ACC112 (cell line): ENCODE data around the gene FCHSD1.

Experiments
- H2AFZ ChIP-seq: fragments of 200-600 bp; sonication (generic); one replicate; pipeline ENCODE4 v1.6.0; 2017; ENCODE audit warnings: antibody characterized with exemption, low read length; ENCODE audit not compliant: unreplicated experiment
- H3K27ac ChIP-seq: fragments of 200-600 bp; sonication (generic); 2 replicates; pipeline ENCODE4 v1.5.1; 2014; ENCODE audit warnings: low read depth, mild to moderate bottlenecking, antibody characterized with exemption, low read length, moderate library complexity
- H3K27me3 ChIP-seq: fragments of 200-600 bp; sonication (generic); 2 replicates; pipeline ENCODE4 v1.6.1; 2014; ENCODE audit warnings: mild to moderate bottlenecking, antibody characterized with exemption, low read length, moderate library complexity, mixed read lengths; ENCODE audit not compliant: insufficient read depth
- H3K36me3 ChIP-seq: fragments of 200-600 bp; sonication (generic); 2 replicates; pipeline ENCODE4 v1.6.1; 2016; ENCODE audit warnings: mild to moderate bottlenecking, antibody characterized with exemption, low read length, moderate library complexity, mixed read lengths; ENCODE audit not compliant: insufficient read depth
- H3K4me1 ChIP-seq: fragments of 200-600 bp; sonication (generic); one replicate; pipeline ENCODE4 v1.6.1; 2016; ENCODE audit warnings: low read length, mixed read lengths; ENCODE audit not compliant: insufficient read depth, unreplicated experiment, control insufficient read depth
- H3K4me3 ChIP-seq: fragments of 200-600 bp; sonication (generic); 2 replicates; pipeline ENCODE4 v1.5.1; 2014; ENCODE audit warnings: mild to moderate bottlenecking, low read depth, low read length
- H3K79me2 ChIP-seq: fragments of 200-600 bp; sonication (generic); one replicate; pipeline ENCODE4 v1.6.0; 2016; ENCODE audit warnings: low read length; ENCODE audit not compliant: control insufficient read depth, unreplicated experiment, insufficient read depth

The FCHSD1 gene

DNA sequence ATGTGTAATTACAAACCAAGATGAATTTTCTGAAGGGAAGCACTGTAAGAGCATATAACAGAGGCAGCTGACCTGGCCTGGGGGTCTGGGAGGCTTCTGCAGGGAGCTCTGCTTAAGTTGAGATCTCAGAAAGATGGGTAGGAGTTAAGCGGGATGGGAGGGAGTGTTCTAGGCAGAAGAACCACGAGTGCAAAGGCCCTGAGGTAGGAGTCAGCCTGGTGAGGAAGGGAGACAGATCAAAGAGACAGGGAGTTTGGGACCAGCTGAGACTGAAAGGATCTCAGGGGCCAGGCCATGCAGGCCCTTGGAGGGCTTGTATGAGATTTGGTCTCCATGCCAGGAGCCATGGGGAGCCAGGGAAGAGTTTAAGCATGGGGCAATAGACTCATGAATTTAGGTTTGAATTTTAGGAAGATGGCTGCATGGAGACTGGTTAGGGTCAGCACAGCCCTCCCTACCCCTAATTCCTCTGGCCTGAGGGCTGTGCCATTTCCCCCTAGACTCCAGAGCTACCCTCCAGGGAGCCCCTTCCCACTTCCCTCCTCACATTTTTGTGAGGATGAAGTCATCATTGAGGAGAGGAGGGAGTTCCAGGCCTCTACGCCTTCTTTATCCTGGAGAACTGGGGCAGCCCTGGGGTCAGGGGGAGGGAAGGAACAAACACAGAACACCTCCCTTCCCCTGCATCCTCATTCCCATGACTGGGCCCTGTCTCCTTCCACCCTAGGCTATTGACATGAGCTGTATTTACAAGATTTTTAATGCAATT, 35.6 kb upstream of the FCHSD1 start:
- H2AFZ ChIP-seq: no peak overlapping the region
- peaks cover 7% of the 10 kb centered on the region for H3K4me1 ChIP-seq
- no peaks in the 10 kb centered on the region for H3K79me2 ChIP-seq
- peaks cover 30% of the 10 kb centered on the region for H3K27me3 ChIP-seq
- no peak overlapping the region for H3K4me3 ChIP-seq
- H3K27ac ChIP-seq: no peak overlapping the region
- no peaks in the 10 kb centered on the region for H3K36me3 ChIP-seq

DNA sequence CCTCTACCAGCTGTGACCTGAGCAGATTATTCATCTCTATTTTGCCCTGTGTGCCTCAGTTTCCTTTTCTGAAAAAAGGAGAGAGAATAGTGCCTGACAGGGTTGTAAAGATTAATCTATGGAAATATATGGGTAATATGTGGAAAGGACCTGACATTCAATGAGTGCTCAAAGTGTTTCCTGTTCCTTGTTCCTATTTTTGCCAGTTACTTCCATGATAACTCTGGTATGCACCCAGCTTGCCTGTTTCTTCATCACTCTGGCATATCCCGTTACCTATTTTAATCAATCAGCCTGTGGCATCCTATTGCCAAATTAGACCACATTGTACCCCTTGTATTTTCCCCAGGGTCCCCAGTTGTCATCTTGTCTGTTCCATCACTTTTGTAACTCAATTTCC, 34.4 kb upstream of the FCHSD1 start:
- H2AFZ ChIP-seq: no peak overlapping the region
- no peak overlapping the region for H3K4me3 ChIP-seq
- H3K27ac ChIP-seq: no peak overlapping the region
- peaks cover 4% of the 10 kb centered on the region for H3K79me2 ChIP-seq
- peaks cover 17% of the 10 kb centered on the region for H3K4me1 ChIP-seq
- no peaks in the 10 kb centered on the region for H3K36me3 ChIP-seq
- H3K27me3 ChIP-seq: peaks cover 19% of the 10 kb centered on the region

DNA sequence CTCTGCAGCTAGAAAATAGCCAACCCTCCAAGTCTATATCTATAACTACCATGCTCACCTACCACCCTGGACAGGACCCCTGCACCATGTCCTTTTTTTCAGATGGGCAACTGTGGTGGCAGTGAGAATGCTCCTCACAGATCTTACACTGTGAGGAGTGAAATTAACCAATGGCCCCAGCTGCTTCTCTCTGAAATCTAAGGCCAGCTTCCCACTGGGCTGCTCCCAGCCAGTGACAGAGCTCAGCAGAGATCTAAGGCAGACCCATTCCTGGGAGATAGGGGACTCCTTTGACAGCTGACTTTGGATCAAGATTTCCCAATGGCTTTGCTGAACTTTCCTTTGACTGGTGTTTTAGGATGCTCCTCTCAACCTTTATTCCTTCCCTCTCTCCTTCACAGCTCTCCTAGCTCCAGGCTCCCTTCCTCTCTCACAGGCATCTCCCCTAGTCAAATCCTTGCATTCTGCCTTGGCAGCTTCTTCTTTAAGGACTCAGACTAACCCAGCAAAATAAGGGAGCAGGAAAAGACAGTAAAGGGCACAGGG, 32.5 kb upstream of the FCHSD1 start:
- H3K4me1 ChIP-seq: peaks cover 26% of the 10 kb centered on the region
- no peak overlapping the region for H3K27ac ChIP-seq

DNA sequence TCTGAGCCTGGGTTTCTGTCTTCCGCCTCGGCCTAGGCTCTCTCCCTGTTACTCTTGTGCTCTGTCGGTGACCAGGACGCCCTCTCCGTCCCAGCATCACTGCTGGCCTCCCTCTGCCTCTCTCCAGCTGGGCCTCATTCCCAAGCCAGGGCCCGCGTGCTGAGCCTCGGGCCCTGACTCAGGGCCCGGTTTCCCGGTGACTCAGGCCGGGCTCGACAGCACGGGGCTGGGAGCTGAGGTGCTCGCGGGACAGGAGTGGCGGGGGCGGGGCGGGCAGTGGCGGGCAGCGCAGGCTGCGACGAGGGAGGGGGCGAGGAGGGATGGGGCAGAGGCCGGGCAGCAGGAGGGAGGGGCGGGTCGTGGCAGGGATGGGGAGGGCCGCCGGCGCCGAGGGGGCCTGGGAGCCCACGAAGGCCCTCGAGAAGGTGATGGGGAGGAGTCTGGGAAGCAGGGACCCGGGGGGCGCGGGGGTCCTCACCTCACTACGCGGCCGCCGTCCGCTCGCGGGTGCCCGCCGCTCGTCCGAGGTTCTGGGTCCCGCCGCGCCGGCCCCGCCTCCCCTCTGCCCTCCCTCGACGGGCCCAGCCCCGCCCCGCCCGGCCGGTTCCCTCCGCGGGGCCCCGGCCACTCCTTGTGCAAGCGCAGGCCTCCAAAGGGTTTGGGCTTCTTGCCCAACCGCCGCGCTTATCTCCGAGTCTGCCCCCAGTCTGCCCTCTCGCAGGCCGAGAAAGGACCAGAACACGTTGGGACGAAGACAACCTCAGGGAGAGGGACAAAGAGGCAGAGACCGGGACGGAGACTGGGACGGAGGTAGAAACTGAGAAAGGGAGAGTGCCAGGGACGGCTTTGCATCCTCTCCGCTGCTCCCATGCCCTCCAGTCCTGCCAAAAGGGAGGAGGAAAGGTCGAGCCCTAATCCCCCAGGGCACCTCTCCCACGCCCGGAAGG, 30.8 kb upstream of the FCHSD1 start, which contains the start of gene ARAP3:
Gene ARAP3 (minus strand): TSS at position 536 of the 947 bp plus-strand sequence. CDS start 1,744 bp downstream, outside the sequence.
- H3K27ac ChIP-seq: peak within 1 kb of the TSS; percentile 88
- H3K79me2 ChIP-seq: peaks cover 20% of the 10 kb centered on the region
- no peaks in the 10 kb centered on the region for H3K36me3 ChIP-seq
- H3K4me3 ChIP-seq: peak within 1 kb of the TSS; percentile 71
- peaks cover 26% of the 10 kb centered on the region for H3K4me1 ChIP-seq
- peak within 1 kb of the TSS; percentile 66 for H2AFZ ChIP-seq
- H3K27me3 ChIP-seq: no peaks in the 10 kb centered on the region

More for the DNA sequence above, 32.5 kb upstream of the FCHSD1 start:
- Histone ChIP-seq H2AFZ (no peak overlapping the region), H3K79me2 (peaks cover 20% of the 10 kb centered on the region), H3K36me3 (no peaks in the 10 kb centered on the region), H3K27me3 (no peaks in the 10 kb centered on the region), H3K4me3 (no peak overlapping the region)

DNA sequence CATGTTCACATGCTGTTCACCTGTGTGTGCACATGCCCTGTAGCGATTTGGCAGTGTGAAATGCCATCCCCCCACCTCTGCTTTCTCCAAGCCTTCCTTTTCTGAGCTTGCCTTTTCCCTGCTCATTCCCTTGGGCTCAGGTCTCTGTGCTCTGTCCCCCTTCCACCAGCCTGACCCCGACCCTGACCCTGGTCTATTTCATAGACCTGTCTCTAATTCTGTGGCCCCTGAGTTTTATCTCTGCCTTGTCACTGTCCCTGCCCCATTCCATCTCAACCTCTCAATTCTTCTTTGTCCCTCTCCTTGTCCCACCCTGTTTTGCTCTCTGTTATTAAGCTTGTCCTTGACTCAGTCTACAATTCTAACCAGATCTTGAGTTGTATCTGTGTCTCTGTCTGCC, 30.1 kb upstream of the FCHSD1 start:
- Histone ChIP-seq H3K27me3 (no peaks in the 10 kb centered on the region), H2AFZ (peak overlapping the region; percentile 4), H3K36me3 (no peaks in the 10 kb centered on the region), H3K4me3 (peak overlapping the region; percentile 71), H3K4me1 (peaks cover 26% of the 10 kb centered on the region), H3K79me2 (peaks cover 20% of the 10 kb centered on the region), H3K27ac (peak overlapping the region; percentile 88)

DNA sequence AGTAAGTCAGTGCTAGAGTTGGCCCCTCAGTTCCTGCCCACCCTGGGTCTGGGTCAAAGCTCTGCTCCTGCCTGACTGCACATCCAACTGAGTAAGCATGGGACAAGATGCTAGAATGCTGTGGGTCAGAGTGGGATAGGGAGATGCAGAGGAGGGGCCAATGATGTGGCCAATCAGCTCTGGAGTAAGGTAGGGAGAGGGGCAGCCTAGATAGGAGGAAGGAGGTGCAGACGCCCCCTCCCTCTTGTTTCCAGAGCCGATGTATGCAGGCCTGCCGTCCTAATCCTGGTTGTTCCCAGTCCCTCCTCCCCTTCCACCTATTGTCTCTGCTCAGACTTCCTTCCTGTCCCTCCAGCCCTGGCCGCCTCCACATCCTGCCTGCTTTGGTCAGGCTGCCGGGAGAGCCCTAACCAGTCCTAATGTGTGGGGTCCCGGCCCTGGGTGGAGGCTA, 29.6 kb upstream of the FCHSD1 start:
- Histone ChIP-seq H3K4me3 (peak overlapping the region; percentile 71), H3K27ac (peak overlapping the region; percentile 88), H3K4me1 (peaks cover 26% of the 10 kb centered on the region), H2AFZ (peak overlapping the region; percentile 4), H3K27me3 (no peaks in the 10 kb centered on the region), H3K79me2 (peaks cover 20% of the 10 kb centered on the region), H3K36me3 (no peaks in the 10 kb centered on the region)

DNA sequence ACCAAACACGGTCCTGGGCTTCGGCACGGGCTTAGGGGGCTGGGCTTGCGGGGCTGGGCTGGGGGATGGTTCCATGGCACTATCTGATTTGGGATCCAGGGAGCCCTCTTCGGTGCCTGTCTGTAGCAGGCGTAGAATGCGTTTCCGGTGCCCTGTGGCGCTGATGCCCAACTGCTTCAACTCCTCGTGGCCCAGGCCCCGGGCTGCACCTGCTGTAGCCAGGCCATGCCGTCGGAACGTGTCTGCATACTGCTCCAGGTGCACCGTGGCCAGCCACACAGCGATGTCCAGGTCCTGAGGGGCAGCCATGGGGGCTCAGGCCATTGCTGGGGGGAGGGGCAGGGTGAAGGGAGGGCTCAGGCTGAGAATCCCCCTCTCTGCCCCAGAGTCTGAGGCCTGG, 29.0 kb upstream of the FCHSD1 start:
- Histone ChIP-seq H3K79me2 (peaks cover 20% of the 10 kb centered on the region), H3K4me1 (peaks cover 26% of the 10 kb centered on the region), H3K27me3 (no peaks in the 10 kb centered on the region), H3K36me3 (no peaks in the 10 kb centered on the region), H2AFZ (no peak overlapping the region), H3K27ac (peak overlapping the region; percentile 88; the same call in 1 of the 2 replicates), H3K4me3 (peak overlapping the region; percentile 71)

DNA sequence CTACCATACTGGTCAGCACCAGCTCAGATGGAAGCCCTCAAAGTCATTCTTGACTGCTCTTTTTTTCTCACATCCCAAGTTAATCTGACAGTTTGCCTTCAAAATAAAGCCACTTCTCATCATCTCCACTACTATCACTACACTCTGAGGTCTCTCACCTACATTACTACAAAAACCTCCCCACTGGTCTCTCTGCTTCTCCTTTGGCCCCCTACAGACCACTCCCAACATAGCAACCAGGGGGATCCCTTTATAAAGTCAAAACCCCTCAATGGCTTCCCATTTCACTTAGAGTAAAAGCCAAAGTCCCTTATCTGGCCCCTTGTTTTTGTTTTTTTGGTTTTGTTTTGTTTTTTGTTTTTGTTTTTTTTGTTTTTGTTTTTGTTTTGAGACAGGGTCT, 26.2 kb upstream of the FCHSD1 start:
- no peak overlapping the region for H3K27ac ChIP-seq
- peaks cover 20% of the 10 kb centered on the region for H3K79me2 ChIP-seq
- H3K4me3 ChIP-seq: no peak overlapping the region
- no peaks in the 10 kb centered on the region for H3K27me3 ChIP-seq
- H3K36me3 ChIP-seq: no peaks in the 10 kb centered on the region
- peaks cover 22% of the 10 kb centered on the region for H3K4me1 ChIP-seq
- no peak overlapping the region for H2AFZ ChIP-seq

DNA sequence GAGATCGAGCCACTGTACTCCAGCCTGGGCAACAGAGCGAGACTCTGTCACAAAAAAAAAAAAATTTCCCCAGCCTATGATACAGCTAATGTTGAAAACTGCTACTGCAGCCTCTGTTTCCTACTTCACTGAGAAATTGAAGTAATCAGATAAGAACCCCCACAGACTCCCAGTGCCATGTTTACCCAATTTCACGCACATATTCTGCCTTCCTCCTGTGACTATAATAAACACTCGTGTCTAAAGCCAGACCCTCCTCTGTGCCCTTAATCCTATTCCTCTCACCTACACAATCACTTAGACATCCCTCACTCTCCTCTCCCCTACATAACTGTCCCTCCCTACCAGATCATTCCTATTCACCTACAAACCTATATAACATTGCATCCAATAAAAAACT, 24.5 kb upstream of the FCHSD1 start:
- H3K4me3 ChIP-seq: no peak overlapping the region
- no peaks in the 10 kb centered on the region for H3K36me3 ChIP-seq
- no peak overlapping the region for H3K27ac ChIP-seq
- H3K4me1 ChIP-seq: peaks cover 10% of the 10 kb centered on the region
- no peaks in the 10 kb centered on the region for H3K27me3 ChIP-seq
- peaks cover 17% of the 10 kb centered on the region for H3K79me2 ChIP-seq
- H2AFZ ChIP-seq: no peak overlapping the region

DNA sequence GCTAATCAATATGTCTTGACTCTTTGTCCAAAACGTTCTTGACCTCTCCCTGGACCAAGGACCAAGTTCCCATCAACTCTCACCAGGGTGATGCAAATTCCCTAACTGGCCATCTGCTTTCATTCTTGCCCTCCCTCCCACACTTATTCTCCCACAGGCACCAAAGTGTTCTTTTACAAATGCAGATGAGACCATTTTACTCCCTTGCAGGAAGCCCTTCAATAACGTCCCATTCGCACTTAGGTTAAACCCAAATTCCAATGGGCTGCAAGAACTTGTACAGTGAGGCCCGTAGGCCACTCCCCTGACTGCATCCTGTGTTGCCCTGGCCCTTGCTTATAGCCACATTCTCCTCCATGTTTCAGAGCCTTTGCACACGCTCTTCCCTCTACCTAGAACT, 23.5 kb upstream of the FCHSD1 start:
- Histone ChIP-seq H3K27ac (no peak overlapping the region), H3K4me1 (peaks cover under 1% of the 10 kb centered on the region), H2AFZ (no peak overlapping the region), H3K36me3 (no peaks in the 10 kb centered on the region), H3K27me3 (no peaks in the 10 kb centered on the region), H3K4me3 (no peak overlapping the region), H3K79me2 (peaks cover 8% of the 10 kb centered on the region)
